ENCODE measurements around the gene CLTCL1.

- TF ChIP-seq POLR2AphosphoS5 (IDR thresholded peaks at IDR 0.05; ENCODE audit: low read depth, low read length), result no peak
- TF ChIP-seq POLR2A (IDR thresholded peaks at IDR 0.05; ENCODE audit: low read depth, low read length), result no peak
Measured at GRCh38 chr22:19183216-19183615, 108.3 kb downstream of the CLTCL1 start.

Measured in GM12892 (cell line).